Adrenal gland (tissue), 5 donors: ENCODE data around the gene SORCS3.

Experiments used
- POLR2A ChIP-seq, 2 donors: fragments of 450-650 bp; IDR thresholded peaks; one replicate each; pipeline ENCODE4 v1.6.1; 2017; ENCODE audit warnings: antibody characterized with exemption in 2 of 2, mild to moderate bottlenecking in 2 of 2, moderate library complexity in 1 of 2
- TF ChIP-seq, protein P1 (sequence below), 6 experiments: fragments of 450-650 bp in 4 of 6; fragments of 200-600 bp in 2 of 6; sonication (generic) in 1 of 6; IDR thresholded peaks; 1 replicate in 5 of 6; 2 replicates in 1 of 6; pipeline versions ENCODE4 v1.5.1 to v1.8.0; 2016 to 2021; ENCODE audit warnings: antibody characterized with exemption in 6 of 6, mild to moderate bottlenecking in 2 of 6, moderate library complexity in 1 of 6
- donor health status: DM: no; HTN: no; CAD: no.

DNA sequence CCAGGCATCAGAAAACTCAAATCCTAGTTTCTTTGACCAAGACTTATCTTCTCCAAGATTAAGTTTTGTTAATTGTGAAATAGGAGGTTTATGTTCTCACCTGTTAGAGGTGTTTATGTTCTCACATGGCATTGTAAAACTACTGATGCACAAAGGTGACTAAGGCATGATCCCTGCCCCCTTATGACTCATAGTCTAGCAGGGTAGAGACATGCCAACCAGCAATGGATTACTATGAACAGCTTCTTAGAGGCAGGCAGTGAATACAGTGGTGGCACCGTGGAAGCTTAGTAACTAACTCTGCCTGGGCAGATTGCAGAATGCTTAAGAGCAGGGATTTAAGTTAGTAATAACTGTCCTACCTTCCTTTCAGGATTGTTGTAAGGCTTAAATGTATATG, 400.9 kb downstream of the SORCS3 start:
- TF ChIP-seq, protein P1, sequence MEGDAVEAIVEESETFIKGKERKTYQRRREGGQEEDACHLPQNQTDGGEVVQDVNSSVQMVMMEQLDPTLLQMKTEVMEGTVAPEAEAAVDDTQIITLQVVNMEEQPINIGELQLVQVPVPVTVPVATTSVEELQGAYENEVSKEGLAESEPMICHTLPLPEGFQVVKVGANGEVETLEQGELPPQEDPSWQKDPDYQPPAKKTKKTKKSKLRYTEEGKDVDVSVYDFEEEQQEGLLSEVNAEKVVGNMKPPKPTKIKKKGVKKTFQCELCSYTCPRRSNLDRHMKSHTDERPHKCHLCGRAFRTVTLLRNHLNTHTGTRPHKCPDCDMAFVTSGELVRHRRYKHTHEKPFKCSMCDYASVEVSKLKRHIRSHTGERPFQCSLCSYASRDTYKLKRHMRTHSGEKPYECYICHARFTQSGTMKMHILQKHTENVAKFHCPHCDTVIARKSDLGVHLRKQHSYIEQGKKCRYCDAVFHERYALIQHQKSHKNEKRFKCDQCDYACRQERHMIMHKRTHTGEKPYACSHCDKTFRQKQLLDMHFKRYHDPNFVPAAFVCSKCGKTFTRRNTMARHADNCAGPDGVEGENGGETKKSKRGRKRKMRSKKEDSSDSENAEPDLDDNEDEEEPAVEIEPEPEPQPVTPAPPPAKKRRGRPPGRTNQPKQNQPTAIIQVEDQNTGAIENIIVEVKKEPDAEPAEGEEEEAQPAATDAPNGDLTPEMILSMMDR (IDR thresholded peaks at IDR 0.05): no peak
- no peak for TF ChIP-seq POLR2A (IDR thresholded peaks at IDR 0.05)
